CD4-positive, alpha-beta T cell treated with Interleukin-17A for 4 hours (primary cell): ENCODE measurements around the gene VAMP8.
"Not testable (repeated sequence)": the region's sequence is repeated elsewhere in the genome, so short reads cannot be mapped to it uniquely, and the experiment has no call there.

ENCODE experiments used
- DNase-seq: peaks from one replicate; pipeline ENCODE4 v3.0.0-alpha.2; 2020; ENCODE audit warnings: mixed read lengths

Gene VAMP8

DNA sequence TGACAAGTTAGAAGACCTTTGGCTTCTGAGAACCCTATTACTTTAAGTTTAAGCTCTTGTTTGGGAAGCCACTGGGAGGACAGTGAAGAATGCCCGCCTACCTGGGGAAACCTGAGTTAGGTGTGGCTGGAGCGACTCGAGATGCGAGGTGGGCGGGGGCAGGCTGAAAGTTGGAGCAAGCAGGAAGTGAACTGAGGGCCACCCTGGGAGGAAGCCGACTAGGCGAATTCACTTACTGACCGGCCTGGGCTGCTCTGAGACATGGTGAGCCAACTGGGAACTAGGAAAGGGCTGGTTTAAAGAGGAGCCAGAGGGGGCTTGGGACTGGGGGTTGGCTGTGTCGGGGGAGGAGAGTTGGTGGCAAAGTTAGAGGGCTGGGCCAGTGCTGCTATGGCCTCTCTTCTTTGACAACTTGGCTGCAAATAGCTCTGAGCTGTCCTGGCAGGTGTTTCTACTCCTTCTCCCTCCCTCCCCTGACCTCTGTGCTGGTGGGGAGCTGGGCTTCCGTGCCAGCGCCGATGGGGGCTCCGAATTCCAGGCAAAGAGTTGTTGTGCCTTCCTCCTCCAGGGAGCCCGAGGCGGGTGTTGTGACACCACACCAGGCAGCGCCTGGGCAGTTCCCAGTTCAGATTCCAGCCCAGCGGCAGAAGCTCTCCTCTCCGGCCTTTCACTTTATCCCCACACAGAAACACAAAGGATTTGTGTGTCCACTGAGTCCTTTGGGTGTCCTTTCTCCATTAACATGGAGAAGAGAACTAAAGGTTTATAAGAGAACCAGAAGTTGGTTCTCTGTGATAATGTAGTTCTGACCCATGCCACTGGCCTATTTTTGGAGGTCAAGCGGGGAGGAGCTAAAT, at the start of gene VAMP8:
VAMP8 (plus strand) TSS at position 201 of the 857 bp plus-strand sequence; CDS start at position 262, 61 bp downstream.
- DNase-seq = peak; percentile 80

GRCh38 chr2:85527787-85528186, 49.6 kb upstream of the VAMP8 start:
- no peak for DNase-seq

- no peak for DNase-seq
These were observed 49.0 kb upstream of the VAMP8 start for GRCh38 chr2:85528355-85528754.

GRCh38 chr2:85529809-85530208, 47.6 kb upstream of the VAMP8 start:
- no peak for DNase-seq

GRCh38 chr2:85531589-85531988, 45.8 kb upstream of the VAMP8 start:
- no peak for DNase-seq

DNA sequence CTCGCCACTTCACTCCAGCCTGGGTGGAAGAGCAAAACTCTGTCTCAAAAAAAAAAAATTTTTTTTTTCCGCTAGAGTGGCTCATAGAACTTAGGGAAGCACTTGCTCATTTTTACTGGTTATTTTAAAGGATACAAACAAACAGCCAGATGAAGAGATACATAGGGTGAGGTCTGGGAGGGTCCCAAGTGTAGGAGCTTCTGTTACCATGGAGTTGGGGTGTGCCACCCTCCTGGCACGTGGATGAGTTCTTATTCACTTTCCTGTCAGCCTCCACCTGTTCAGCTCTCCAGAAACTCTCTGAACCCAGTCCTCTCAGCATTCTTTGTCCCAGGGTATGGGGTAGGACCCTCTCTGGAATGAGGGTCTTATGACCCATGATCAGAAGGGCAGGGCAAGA, 43.3 kb upstream of the VAMP8 start:
- DNase-seq = no peak

DNA sequence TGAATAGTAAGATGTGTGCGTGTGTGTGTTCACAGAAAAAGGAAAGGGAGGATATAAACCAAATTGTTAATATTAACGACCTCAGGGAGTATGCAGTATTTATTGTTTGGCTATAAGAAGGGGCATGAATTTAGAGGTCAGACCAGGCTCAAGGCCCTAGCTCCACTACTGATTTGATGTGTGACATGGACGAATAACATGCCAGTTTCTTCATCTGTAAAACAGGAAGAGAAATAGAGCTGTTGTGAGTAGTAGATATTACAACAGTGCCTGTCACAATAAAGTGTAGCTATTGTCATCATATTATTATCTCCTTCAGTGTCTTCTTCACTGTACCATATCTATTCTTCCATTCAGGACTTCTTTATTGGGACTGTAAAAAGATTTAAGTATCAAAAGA, 42.5 kb upstream of the VAMP8 start:
- no peak for DNase-seq

GRCh38 chr2:85536479-85536878, 40.9 kb upstream of the VAMP8 start:
- no peak for DNase-seq

DNA sequence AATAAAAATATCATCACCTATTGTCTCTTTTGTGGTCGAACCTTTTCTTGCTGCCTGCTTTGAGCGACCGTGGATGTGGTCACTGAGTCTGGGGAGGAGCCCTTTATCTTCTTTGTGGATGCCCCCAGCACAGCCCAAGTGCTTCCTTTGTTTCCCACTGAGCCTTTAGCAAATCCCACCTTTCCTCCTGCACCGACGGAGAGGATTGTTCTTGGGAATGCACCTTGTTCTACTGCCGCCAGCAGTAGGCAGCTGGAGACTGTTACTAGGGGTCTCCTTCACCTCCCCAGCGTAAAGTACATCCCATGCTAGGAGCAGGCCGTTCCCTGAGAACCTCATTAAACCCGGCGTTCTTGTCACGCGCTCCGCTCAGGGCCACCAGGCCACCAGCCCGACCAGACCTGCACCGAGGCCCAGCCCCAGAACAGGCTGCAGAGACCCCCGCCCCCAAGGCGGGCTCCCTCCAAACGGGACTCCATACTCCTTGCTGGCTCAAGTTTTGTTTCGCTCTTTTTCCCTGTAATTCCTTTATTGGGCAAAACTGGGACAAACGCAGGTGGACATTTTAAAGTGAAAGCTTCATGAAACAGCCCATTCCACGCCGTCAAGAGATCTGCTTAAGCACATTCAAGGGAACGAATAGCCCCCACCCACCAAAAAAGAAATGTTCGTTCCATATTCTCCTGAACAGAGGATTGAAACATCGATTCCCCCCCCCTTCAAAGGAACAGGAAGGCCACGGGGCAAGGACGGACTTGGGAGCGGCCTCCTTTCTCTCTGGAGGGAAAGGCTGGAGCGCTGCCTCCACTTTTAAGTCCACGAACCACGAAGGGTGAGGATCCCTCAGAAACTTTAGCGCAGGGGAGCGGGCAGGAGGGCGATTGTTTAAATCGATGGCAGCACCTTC, 39.5 kb upstream of the VAMP8 start:
- peak; percentile 38 for DNase-seq

- peak; percentile 91 for DNase-seq
These were observed 38.7 kb upstream of the VAMP8 start, which contains the start of gene MAT2A for GRCh38 chr2:85538507-85539360. Gene MAT2A, plus strand, starts transcription at chr2:85539168. Its CDS starts 120 bp downstream, at chr2:85539288.

- DNase-seq = peak; percentile 73
These were observed 37.8 kb upstream of the VAMP8 start for GRCh38 chr2:85539361-85540132.

DNA sequence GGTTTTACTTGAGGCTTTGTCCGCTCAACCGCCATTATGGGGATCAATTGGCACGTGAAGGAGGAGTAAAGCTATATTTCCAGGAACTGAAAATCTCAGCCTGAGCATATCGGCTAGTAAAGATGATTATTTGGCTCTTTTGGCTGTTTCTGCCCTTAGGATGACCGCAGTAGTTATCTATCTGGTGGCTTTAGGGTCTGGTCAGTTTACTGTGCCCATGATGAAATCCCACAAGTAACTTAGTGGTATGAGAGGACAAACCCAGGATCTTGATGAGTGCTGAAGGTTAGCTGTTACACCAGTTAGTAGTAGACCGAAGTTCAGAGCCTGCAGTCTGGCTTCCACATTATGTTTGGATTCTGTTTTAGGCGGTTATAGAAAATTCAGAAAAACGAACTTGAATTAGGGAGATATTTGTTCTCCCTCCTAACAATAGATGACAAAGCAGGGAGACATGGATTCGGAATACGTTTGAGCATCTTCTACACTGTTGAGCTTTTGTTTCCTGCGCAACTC, 37.2 kb upstream of the VAMP8 start:
- DNase-seq = no peak

DNA sequence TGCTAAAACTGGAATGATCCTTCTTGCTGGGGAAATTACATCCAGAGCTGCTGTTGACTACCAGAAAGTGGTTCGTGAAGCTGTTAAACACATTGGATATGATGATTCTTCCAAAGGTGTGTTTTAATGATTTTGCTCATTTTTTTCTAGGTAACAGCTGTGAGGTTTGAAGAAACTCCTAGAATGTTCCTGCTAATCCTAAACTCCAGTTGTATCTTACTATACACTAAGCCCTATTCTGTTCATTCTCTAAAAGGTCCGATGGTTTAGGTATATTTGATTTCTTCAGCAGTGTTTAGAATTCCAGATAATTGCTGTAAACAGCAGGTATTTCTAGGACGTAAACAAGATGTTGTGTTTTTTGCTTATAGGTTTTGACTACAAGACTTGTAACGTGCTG, 36.1 kb upstream of the VAMP8 start:
- no peak for DNase-seq

DNA sequence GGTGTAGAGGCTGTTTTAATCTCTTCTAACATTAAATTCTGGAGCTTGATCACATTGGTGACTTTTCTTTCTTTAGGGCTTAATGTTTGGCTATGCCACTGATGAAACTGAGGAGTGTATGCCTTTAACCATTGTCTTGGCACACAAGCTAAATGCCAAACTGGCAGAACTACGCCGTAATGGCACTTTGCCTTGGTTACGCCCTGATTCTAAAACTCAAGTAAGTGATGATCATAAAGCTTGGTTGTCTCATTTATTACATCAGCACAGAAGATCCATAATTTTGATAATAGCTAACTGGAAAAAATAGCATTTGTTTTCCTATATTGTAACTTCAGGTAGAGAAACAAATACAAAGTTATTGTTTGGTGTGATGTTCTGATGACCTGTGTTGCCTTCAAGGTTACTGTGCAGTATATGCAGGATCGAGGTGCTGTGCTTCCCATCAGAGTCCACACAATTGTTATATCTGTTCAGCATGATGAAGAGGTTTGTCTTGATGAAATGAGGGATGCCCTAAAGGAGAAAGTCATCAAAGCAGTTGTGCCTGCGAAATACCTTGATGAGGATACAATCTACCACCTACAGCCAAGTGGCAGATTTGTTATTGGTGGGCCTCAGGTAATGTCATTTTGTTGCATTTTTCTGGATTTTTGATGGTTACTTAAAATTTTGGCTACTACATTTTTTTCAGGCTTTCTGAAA, 35.5 kb upstream of the VAMP8 start:
- no peak for DNase-seq

DNA sequence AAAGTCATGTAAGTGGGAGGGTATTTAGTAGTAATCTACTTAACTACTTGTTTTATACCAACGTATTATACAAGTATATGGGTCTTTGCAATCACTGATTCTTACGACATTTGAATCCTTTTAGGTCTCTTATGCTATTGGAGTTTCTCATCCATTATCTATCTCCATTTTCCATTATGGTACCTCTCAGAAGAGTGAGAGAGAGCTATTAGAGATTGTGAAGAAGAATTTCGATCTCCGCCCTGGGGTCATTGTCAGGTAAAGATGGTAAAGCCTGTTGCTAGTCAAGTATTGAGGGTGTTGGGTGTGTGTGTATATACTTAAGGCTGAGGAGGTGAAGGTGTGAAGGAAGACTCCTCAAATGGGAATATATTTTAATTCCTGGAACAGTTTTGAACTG, 34.6 kb upstream of the VAMP8 start:
- no peak for DNase-seq

DNA sequence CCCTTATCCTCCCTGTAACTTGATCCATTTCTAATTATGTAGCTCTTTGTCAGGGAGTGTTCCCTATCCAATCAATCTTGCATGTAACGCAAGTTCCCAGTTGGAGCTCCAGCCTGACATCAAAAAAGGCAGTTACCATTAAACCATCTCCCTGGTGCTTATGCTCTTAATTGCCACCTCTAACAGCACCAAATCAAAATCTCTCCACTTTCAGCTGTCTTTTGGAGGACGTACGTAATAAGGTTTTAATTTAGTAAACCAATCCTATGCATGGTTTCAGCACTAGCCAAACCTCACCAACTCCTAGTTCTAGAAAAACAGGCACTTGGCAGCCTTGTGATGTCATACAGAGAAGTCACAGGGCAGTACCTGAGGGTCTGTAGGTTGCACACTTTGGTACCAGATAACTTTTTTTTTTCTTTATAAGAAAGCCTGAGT, 33.1 kb upstream of the VAMP8 start:
- DNase-seq = not testable (repeated sequence)

DNA sequence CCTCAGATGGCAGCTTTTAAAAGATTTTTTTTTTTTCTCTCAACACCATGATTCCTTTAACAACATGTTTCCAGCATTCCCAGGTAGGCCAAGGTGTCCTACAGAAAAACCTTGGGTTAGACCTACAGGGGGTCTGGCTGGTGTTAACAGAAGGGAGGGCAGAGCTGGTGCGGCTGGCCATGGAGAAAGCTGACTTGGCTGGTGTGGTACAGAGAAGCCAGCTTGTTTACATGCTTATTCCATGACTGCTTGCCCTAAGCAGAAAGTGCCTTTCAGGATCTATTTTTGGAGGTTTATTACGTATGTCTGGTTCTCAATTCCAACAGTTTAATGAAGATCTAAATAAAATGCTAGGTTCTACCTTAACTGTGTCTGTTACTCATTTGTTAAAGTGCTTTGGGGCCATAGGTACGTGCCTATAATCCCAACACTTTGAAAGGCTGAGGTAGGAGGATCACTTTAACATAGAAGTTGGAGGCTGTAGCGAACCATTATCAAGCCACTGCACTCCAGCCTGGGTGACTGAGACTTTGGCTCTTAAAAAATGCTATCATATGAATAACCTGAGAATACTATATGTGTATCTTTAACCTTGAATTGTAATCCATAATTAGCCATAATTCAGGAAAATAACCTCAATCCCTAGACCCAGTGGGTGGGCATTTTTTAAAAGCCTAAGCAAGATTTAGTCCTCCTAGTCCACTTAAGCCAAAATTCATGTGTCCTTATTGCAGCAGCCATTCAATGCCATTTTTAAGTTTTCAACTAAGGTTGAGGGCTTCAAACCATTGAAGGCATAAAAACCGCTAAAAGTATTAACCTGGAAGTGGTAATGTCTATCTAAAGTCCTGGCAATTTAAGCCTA, 32.2 kb upstream of the VAMP8 start:
- DNase-seq = not testable (repeated sequence)

- DNase-seq = no peak
These were observed 31.6 kb upstream of the VAMP8 start for GRCh38 chr2:85545780-85546240.

- DNase-seq = no peak
These were observed 30.1 kb upstream of the VAMP8 start for GRCh38 chr2:85547089-85547858.
